ENCODE measurements around the gene PRMT3.
"Not testable (repeated sequence)": the region's sequence is repeated elsewhere in the genome, so short reads cannot be mapped to it uniquely, and the experiment has no call there.

DNA sequence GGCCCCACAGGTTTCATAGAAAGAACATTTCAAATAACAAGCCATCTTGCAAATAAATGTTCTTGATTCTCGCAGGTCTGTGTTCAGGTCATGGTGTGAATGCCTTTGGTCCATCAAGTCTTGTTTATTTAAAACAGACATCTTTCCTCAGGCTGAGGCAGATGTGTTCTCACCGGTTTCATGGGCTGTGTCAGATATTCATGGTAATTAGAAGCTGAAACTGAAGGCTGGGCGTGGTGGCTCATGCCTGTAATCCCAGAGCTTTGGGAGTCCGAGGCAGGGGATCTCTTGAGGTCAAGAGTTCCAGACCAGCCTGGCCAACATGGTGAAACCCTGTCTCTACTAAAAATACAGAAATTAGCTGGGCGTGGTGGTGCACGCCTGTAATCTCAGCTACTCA, 22.1 kb upstream of the PRMT3 start:
- TF ChIP-seq POLR2A (IDR thresholded peaks at IDR 0.05) = not testable (repeated sequence)
- TF ChIP-seq, protein P1, sequence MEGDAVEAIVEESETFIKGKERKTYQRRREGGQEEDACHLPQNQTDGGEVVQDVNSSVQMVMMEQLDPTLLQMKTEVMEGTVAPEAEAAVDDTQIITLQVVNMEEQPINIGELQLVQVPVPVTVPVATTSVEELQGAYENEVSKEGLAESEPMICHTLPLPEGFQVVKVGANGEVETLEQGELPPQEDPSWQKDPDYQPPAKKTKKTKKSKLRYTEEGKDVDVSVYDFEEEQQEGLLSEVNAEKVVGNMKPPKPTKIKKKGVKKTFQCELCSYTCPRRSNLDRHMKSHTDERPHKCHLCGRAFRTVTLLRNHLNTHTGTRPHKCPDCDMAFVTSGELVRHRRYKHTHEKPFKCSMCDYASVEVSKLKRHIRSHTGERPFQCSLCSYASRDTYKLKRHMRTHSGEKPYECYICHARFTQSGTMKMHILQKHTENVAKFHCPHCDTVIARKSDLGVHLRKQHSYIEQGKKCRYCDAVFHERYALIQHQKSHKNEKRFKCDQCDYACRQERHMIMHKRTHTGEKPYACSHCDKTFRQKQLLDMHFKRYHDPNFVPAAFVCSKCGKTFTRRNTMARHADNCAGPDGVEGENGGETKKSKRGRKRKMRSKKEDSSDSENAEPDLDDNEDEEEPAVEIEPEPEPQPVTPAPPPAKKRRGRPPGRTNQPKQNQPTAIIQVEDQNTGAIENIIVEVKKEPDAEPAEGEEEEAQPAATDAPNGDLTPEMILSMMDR (IDR thresholded peaks at IDR 0.05) = not testable (repeated sequence)

All from esophagus squamous epithelium (tissue), 4 donors.